ENCODE data around the gene ANK2.

The ANK2 gene

DNA sequence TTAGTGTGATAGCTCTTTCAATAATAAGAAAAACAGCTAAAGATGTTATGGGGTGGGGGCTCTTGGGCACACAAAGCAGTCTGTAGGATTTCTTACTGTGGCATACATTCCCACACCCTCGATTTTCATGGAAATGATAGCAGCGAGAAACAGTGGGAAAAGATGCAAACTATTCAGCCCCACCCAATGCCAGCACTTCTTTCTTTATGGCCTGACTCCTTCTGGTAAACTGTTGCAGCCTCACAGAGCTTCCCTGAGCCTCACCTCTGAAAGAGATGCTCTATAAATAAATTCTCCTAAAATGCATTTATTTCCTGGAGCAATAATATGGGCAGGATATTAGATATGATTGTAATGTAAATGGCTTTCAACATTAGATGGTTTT, 910 bp downstream of the ANK2 start:
- TF ChIP-seq CTCF (IDR thresholded peaks at IDR 0.05; ENCODE audit: borderline replicate concordance, insufficient read depth, low read depth, low read length): no peak
- H3K4me3 ChIP-seq (ENCODE audit: low read depth, low read length): no peak overlapping the region

GRCh38 chr4:113050837-113051236, 1.4 kb downstream of the ANK2 start:
- H3K4me3 ChIP-seq (ENCODE audit: low read depth, low read length): no peak overlapping the region
- no peak for TF ChIP-seq CTCF (IDR thresholded peaks at IDR 0.05; ENCODE audit: borderline replicate concordance, insufficient read depth, low read depth, low read length)

DNA sequence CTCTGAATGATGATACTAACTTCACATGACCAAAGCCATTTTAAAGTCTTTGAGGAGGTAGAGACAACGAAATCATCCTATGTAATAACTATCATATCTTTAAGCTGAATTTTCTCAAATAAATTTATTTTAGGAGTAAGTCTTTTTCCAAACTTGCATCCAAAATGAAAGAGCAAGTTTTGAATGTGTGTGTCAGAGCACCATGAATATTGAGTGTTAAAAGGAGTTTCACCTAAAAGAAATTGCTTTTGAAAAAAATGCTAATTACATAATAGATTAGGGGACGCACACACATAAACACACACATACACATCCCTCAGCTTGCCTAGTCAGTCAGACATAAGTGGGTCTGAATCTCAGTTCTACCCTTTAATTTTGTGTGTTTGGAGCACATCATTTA, 1.9 kb downstream of the ANK2 start:
- TF ChIP-seq CTCF (IDR thresholded peaks at IDR 0.05; ENCODE audit: borderline replicate concordance, insufficient read depth, low read depth, low read length): no peak
- H3K4me3 ChIP-seq (ENCODE audit: low read depth, low read length): no peak overlapping the region

GRCh38 chr4:113052379-113052951, 3.0 kb downstream of the ANK2 start:
- H3K4me3 ChIP-seq (ENCODE audit: low read depth, low read length): no peak overlapping the region
- TF ChIP-seq CTCF (IDR thresholded peaks at IDR 0.05; ENCODE audit: borderline replicate concordance, insufficient read depth, low read depth, low read length): no peak

DNA sequence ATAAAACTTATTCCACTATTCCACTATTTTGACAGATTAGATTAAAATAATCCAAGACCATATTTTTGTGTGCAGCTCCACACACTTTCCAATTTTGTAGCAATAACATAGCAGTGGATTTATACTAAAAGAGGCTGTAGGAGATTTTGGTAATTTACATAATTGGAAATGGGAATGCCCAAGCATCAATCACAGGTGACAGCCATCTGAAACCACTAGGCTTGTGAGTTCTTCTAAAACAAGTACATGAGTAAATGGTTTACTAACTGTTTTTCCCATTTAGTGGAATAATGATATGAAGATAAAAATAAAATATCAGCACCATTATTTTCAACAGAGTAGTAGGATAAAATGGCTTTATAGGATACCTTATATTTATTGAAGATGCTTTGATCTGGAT, 4.4 kb downstream of the ANK2 start:
- H3K4me3 ChIP-seq (ENCODE audit: low read depth, low read length): no peak overlapping the region
- TF ChIP-seq CTCF (IDR thresholded peaks at IDR 0.05; ENCODE audit: borderline replicate concordance, insufficient read depth, low read depth, low read length): no peak

GRCh38 chr4:113056318-113056717, 6.9 kb downstream of the ANK2 start:
- no peak for TF ChIP-seq CTCF (IDR thresholded peaks at IDR 0.05; ENCODE audit: borderline replicate concordance, insufficient read depth, low read depth, low read length)
- no peak overlapping the region for H3K4me3 ChIP-seq (ENCODE audit: low read depth, low read length)

DNA sequence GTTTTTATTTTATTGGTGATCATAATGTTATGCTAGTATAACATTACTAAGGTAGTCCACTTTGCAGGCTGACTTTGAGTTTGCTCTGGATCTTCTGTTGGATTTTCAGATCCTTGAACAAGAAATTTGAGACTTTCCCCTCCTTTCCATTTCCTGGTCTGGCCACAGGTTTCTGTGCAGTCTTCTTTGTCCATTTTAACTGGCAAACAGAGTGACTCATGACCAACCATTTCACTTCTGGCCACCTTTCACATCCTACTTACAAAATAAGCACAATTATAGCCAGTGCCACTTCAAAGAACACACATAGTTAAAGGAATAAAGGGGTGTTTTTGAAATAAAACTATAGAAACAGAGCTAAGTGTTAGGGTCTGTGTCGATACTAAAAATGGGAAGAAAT, 8.4 kb downstream of the ANK2 start:
- no peak for TF ChIP-seq CTCF (IDR thresholded peaks at IDR 0.05; ENCODE audit: borderline replicate concordance, insufficient read depth, low read depth, low read length)
- H3K4me3 ChIP-seq (ENCODE audit: low read depth, low read length): no peak overlapping the region
